Measurements from ENCODE around the gene ZNF544. TPM values are rescaled to one million over a fixed set of nuclear protein-coding genes. Genes with fewer than 3 reads are reported as not detected.
"Not testable (repeated sequence)": the region's sequence is repeated elsewhere in the genome, so short reads cannot be mapped to it uniquely, and the experiment has no call there.

The ZNF544 gene
- total RNA-seq, 2 experiments from 2014 or later = 52.1 to 53.6 TPM

DNA sequence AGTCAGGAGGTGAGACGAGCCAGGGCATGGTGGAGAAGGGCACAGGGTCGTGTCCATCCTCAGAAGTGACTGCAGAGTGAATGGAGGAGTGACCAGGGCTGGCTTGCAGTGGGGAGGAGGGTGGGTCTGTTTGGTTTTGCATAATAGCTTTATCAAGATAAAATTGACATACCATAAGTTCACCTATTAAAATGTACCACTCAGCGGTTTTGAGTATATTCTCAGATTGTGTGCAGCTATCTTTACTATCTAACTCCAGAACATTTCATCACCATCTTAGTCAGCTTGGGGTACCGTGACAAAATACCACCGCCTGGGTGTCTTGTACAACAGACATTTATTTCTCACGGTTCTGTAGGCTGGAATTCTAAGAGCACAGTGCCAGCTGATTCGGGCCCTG, 63.2 kb downstream of the ZNF544 start:
- POLR2A ChIA-PET = no interaction called here
- CTCF ChIA-PET = no interaction called here

GRCh38 chr19:58294743-58295374, 66.1 kb downstream of the ZNF544 start:
- ChIA-PET POLR2A (no interaction called here), CTCF (no interaction called here)

- CTCF ChIA-PET = no interaction called here
Measured at GRCh38 chr19:58296104-58296503, 67.4 kb downstream of the ZNF544 start.

DNA sequence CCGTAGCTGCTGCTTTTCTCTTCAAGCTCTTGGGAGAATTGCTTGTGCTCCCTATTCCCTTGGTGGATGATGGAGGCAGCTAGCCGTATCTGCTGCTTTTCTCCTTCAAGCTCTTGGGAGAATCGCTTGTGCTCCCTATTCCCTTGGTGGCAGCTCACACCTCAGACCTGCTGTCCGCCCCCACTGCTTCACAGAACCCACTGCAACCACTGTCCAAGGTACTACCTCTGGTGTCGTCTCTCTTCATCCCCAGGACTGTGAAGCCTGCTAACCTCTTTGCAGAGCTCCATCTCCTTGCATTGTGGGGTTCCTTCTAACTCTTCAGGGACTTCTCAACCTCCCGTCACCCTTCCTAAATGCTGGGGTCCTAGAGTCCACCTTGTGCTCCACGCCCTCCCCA, 71.9 kb downstream of the ZNF544 start:
- ChIA-PET POLR2A (no interaction called here), CTCF (no interaction called here)

More at GRCh38 chr19:58296104-58296503, 67.4 kb downstream of the ZNF544 start:
- POLR2A ChIA-PET = no interaction called here

- CTCF ChIA-PET = no interaction called here
- POLR2A ChIA-PET = interaction anchor here (0.9 kb wide), 1 partner anchor 26 kb away, joined by 3 read pairs; the partner anchor contains the start of gene ZNF8
Measured at GRCh38 chr19:58304255-58304654, 75.5 kb downstream of the ZNF544 start.

GRCh38 chr19:58304748-58305064, 76.0 kb downstream of the ZNF544 start:
- CTCF ChIA-PET = no interaction called here

DNA sequence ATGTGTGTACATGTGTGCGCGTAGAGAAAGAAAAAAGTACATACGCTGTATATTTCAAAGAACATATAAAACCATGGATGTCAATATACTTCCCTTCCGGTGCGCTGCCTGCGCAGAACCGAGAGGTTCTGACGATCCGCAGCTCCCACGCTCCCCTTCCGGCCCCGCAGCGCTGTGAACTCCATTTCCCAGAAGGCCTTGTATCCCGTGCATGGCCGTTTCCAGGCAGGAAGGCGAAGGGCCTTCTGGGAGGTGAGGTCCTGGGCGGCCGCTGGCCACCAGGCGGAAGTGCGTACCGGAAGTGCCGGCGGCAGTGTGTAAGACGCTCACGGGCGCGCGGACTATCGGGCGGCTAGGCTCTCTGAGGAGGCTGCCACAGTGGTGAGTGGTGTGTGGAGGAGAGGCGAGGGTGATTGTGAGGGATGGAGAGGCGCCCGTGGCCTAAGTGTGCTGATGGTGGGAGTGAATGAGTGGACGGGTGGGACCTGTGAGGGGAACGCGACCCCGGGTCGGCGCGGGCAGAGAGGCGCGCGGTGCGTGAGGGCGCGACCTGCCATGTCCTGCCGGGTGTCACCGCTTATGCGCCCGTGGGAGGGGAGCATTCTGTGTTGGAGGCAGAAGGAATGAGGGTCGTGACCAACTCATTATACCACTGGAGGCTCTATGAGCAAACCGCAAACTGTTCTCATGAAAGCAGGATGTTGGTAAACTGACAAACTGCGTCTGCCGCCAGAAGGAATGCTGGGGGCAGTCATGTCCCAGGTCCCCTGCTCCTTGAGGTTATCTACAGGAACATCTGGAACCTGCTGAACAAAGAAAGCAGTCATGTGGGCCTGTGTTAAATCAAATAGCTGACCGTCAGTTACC, 76.6 kb downstream of the ZNF544 start, which contains the start of gene ERVK3-1:
TSS of gene ERVK3-1 (plus strand) at position 313 of the 867 bp plus-strand sequence. CDS start 6,792 bp downstream, outside the sequence.
- CTCF ChIA-PET = no interaction called here
- POLR2A ChIA-PET = interaction anchor here (0.5 to 0.9 kb wide), 5 partner anchors 27 to 179 kb away, joined by 3 to 7 read pairs (median 3); partner anchors contain the start of genes ZNF497 and ZNF8

More at GRCh38 chr19:58304748-58305064, 76.0 kb downstream of the ZNF544 start:
- POLR2A ChIA-PET = interaction anchor here (0.5 to 0.9 kb wide), 5 partner anchors 26 to 180 kb away, joined by 3 to 7 read pairs (median 3); partner anchors contain the start of genes ZNF497 and ZNF8

DNA sequence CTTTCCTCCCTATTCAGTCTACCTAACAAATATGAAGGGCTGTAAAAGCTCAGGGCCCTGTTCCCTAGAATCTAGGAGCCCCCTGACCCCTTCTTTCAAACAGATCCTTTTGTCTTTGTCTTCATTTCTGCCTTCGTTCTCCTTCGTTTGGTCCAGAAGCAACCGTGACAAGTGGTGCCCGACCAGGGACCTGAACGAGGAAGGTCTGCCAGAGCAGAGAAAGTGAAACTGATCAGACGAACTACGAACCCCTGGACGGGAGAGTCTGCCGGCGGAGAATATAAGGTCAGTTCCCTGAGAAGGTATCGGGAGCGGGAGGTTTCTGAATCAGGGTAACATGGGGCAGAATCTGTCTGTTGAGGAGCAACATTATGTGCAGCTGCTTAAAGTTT, 77.2 kb downstream of the ZNF544 start:
- ChIA-PET CTCF (no interaction called here), POLR2A (no interaction called here)

DNA sequence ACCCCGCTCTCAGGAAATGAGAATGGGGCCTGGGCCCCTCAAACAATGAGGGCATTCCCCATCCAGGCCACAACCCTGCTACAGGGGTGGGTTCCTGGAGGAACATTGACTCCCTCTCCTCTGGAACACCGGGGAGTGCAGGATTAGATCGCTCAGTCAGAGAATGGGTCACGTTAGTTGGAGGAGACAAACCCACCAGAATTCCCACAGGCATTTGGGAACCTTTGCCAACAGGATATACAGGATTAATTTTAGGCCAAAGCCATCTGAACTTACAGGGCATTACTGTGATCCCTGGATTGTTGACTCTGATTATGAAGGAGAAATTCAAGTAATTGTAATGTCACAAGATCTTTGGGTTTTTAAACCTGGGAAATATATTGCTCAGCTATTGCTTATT, 79.0 kb downstream of the ZNF544 start:
- ChIA-PET POLR2A (no interaction called here), CTCF (no interaction called here)

DNA sequence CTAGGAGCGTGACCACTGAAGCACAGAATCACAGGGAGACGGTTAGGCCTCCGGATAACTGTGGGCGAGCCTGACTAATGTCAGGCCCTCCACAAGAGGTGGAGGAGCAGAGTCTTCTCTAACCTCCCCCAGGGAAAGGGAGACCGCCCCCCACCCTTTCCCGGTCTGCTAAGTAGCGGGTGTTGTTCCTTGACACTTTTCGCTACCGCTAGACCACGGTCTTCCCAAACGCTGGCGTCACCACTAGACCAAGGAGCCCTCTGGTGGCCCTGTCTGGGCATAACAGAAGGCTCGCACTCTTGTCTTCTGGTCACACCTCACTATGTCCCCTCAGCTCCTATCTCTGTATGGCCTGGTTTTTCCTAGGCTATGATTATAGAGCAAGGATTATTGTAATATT, 82.0 kb downstream of the ZNF544 start:
- POLR2A ChIA-PET = not testable (repeated sequence)
- CTCF ChIA-PET = interaction anchor here (1.2 kb wide), 1 partner anchor 86 kb away, joined by 3 read pairs; no protein-coding TSS in a partner anchor

- CTCF ChIA-PET = interaction anchor here (1.2 kb wide), 1 partner anchor 86 kb away, joined by 3 read pairs; no protein-coding TSS in a partner anchor
Measured at GRCh38 chr19:58311345-58311865, 82.7 kb downstream of the ZNF544 start.

More at GRCh38 chr19:58311345-58311865, 82.7 kb downstream of the ZNF544 start:
- POLR2A ChIA-PET = no interaction called here

Other genes starting within 250 kb of the ZNF544 start
- 1 to 10 TPM; 6.3 to 6.6 TPM for gene ZNF606, start 226.1 kb upstream of the ZNF544 start, total RNA-seq
- gene ZSCAN1, start 194.9 kb upstream of the ZNF544 start, total RNA-seq = not detected
- gene ZNF135, start 169.6 kb upstream of the ZNF544 start, total RNA-seq = under 1 TPM; 0.71 to 0.78 TPM
- gene ZSCAN18, start 130.7 kb upstream of the ZNF544 start, total RNA-seq = 10 to 100 TPM; 19.0 to 25.6 TPM
- gene ZNF329, start 78.1 kb upstream of the ZNF544 start, total RNA-seq = 1 to 10 TPM; 7.0 to 7.9 TPM
- 10 to 100 TPM; 22.6 to 23.1 TPM for gene ZNF274, start 45.9 kb upstream of the ZNF544 start, total RNA-seq
- 1 to 10 TPM; 4.4 to 4.5 TPM for gene ZNF8, start 50.0 kb downstream of the ZNF544 start, total RNA-seq
- gene ERVK3-1, start 76.5 kb downstream of the ZNF544 start, total RNA-seq = 10 to 100 TPM; 96.2 to 96.4 TPM
- 1 to 10 TPM; 4.4 to 5.3 TPM for gene ZSCAN22, start 98.1 kb downstream of the ZNF544 start, total RNA-seq
- gene A1BG, start 124.6 kb downstream of the ZNF544 start, total RNA-seq = 10 to 100 TPM; 16.7 to 18.1 TPM
- 1 to 10 TPM; 1.5 to 1.7 TPM for gene ZNF497, start 133.8 kb downstream of the ZNF544 start, total RNA-seq
- 1 to 10 TPM; 1.7 to 1.9 TPM for gene ZNF837, start 152.1 kb downstream of the ZNF544 start, total RNA-seq
- 1,000 to 10,000 TPM; 1,581 to 1,598 TPM for gene RPS5, start 158.4 kb downstream of the ZNF544 start, total RNA-seq
- gene RNF225, start 166.7 kb downstream of the ZNF544 start, total RNA-seq = under 1 TPM; 0.80 to 0.99 TPM
- 10 to 100 TPM; 20.1 to 20.7 TPM for gene ZNF584, start 179.7 kb downstream of the ZNF544 start, total RNA-seq
- gene ZNF132, start 211.2 kb downstream of the ZNF544 start, total RNA-seq = 1 to 10 TPM; 5.0 to 5.3 TPM
- 10 to 100 TPM; 11.2 to 12.4 TPM for gene ZNF324B, start 222.7 kb downstream of the ZNF544 start, total RNA-seq
- 10 to 100 TPM; 17.6 to 19.6 TPM for gene ZNF324, start 238.2 kb downstream of the ZNF544 start, total RNA-seq
- 1 to 10 TPM; 3.7 to 3.9 TPM for gene ZNF446, start 247.4 kb downstream of the ZNF544 start, total RNA-seq

Data from activated CD8-positive, alpha-beta memory T cell treated with anti-CD3 and anti-CD28 coated beads for 36 hours (primary cell).